IMR-90 (cell line): ENCODE data around the gene PDGFA. TPM values are rescaled to one million over a fixed set of nuclear protein-coding genes. Genes with fewer than 3 reads are reported as not detected.

ENCODE experiments used
- ATAC-seq: fragments of 200-7000 bp; cut with Tn5 transposase; 2 replicates; pipeline ENCODE4 v1.9.1; 2020; ENCODE audit warnings: low read depth, mild to moderate bottlenecking, moderate library complexity
- BruUV-seq: library from RNA; stranded (reverse); fragments of 400-500 nt; replicated peaks from 2 replicates; lab custom pipeline; 2021; lab: Mats Ljungman, UMichigan
- CTCF ChIA-PET: fragments of 300-600 bp; formaldehyde crosslinking; extraction: SDS; loops from one replicate; lab custom pipeline; 2021; ENCODE audit warnings: antibody characterized with exemption; lab: Yijun Ruan, JAX
- POLR2A ChIA-PET: fragments of 300-600 bp; sonication (Branson Sonifier 250); formaldehyde crosslinking; loops from one replicate; lab custom pipeline; 2022; ENCODE audit warnings: antibody characterized with exemption; ENCODE audit not compliant: unreplicated experiment; lab: Charles Lee
- DNase-seq: peaks from one replicate; pipeline ENCODE4 v3.0.0; 2013
- H2AFZ ChIP-seq: replicated peaks from 2 replicates; pipeline ENCODE3; 2013; ENCODE audit warnings: low read length, mild to moderate bottlenecking; ENCODE audit not compliant: poor library complexity
- H2AK5ac ChIP-seq: 2 replicates; pipeline ENCODE4 v1.6.1; 2013; ENCODE audit warnings: low read depth, low read length, inconsistent platforms
- H2AK9ac ChIP-seq: replicated peaks from 2 replicates; pipeline ENCODE3; 2013; ENCODE audit warnings: mild to moderate bottlenecking, low read depth, low read length, moderate library complexity; ENCODE audit not compliant: poor library complexity
- H2BK120ac ChIP-seq: 2 replicates; pipeline ENCODE4 v1.6.1; 2013; ENCODE audit warnings: low read depth, low read length, inconsistent platforms
- H2BK15ac ChIP-seq: 3 replicates; pipeline ENCODE4 v1.6.1; 2013; ENCODE audit warnings: low read depth, low read length, inconsistent platforms
- H2BK20ac ChIP-seq: 2 replicates; pipeline ENCODE4 v1.6.1; 2013; ENCODE audit warnings: low read depth, mild to moderate bottlenecking, inconsistent platforms, low read length, moderate library complexity
- H2BK5ac ChIP-seq: 2 replicates; pipeline ENCODE4 v1.6.1; 2013; ENCODE audit warnings: mild to moderate bottlenecking, low read depth, low read length, inconsistent platforms; ENCODE audit not compliant: poor library complexity, severe bottlenecking
- H3K14ac ChIP-seq: replicated peaks from 2 replicates; pipeline ENCODE4 v1.6.1; 2013; ENCODE audit warnings: low read depth, low read length, inconsistent platforms
- H3K18ac ChIP-seq: 2 replicates; pipeline ENCODE4 v1.6.1; 2013; ENCODE audit warnings: low read depth, low read length, control low read depth
- H3K23ac ChIP-seq: 2 replicates; pipeline ENCODE4 v1.6.1; 2013; ENCODE audit warnings: low read depth, low read length, inconsistent platforms
- H3K27ac ChIP-seq: 2 replicates; pipeline ENCODE4 v1.5.1; 2013; ENCODE audit warnings: mild to moderate bottlenecking, control low read depth, low read length; ENCODE audit not compliant: insufficient read depth
- H3K27me3 ChIP-seq: 2 replicates; pipeline ENCODE4 v1.6.1; 2013; ENCODE audit warnings: low read length; ENCODE audit not compliant: control insufficient read depth, insufficient read depth
- H3K36me3 ChIP-seq: 2 replicates; pipeline ENCODE4 v1.6.1; 2013; ENCODE audit warnings: low read length, mixed read lengths; ENCODE audit not compliant: control insufficient read depth, insufficient read depth
- H3K4ac ChIP-seq: 2 replicates; pipeline ENCODE4 v1.6.1; 2013; ENCODE audit warnings: low read depth, low read length, inconsistent platforms
- H3K4me1 ChIP-seq: 2 replicates; pipeline ENCODE4 v1.6.1; 2013; ENCODE audit warnings: low read length, mixed read lengths; ENCODE audit not compliant: control insufficient read depth, insufficient read depth
- H3K4me2 ChIP-seq: 2 replicates; pipeline ENCODE4 v1.6.1; 2013; ENCODE audit warnings: low read depth, mild to moderate bottlenecking, control low read depth, low read length, moderate library complexity
- H3K4me3 ChIP-seq: 2 replicates; pipeline ENCODE4 v1.5.1; 2013; ENCODE audit warnings: low read depth, mild to moderate bottlenecking, control low read depth, low read length, moderate library complexity; ENCODE audit not compliant: insufficient read depth
- H3K56ac ChIP-seq: 2 replicates; pipeline ENCODE4 v1.6.1; 2013; ENCODE audit warnings: low read length, inconsistent platforms; ENCODE audit not compliant: insufficient read depth; ENCODE audit errors: extremely low read depth
- H3K79me1 ChIP-seq, 2 experiments: 2 replicates each; pipeline ENCODE4 v1.6.1; 2013; ENCODE audit warnings: low read length in 2 of 2, inconsistent platforms in 1 of 2, low read depth in 1 of 2
- H3K9ac ChIP-seq: 2 replicates; pipeline ENCODE4 v1.6.1; 2013; ENCODE audit warnings: low read depth, low read length, control low read depth
- H3K9me1 ChIP-seq: 2 replicates; pipeline ENCODE4 v1.6.1; 2013; ENCODE audit warnings: low read length, inconsistent platforms; ENCODE audit not compliant: insufficient read depth
- H3K9me3 ChIP-seq: 2 replicates; pipeline ENCODE4 v1.6.1; 2013; ENCODE audit warnings: low read length; ENCODE audit not compliant: control insufficient read depth, insufficient read depth
- H4K20me1 ChIP-seq: 2 replicates; pipeline ENCODE4 v1.6.1; 2013; ENCODE audit warnings: low read length, inconsistent platforms; ENCODE audit not compliant: insufficient read depth
- H4K5ac ChIP-seq: 2 replicates; pipeline ENCODE4 v1.6.1; 2013; ENCODE audit warnings: mild to moderate bottlenecking, low read depth, low read length, control low read depth
- H4K8ac ChIP-seq, 2 experiments: 2 replicates each; pipeline ENCODE4 v1.6.1; 2013; ENCODE audit warnings: low read depth in 2 of 2, low read length in 2 of 2, control low read depth in 1 of 2, inconsistent platforms in 1 of 2
- H4K91ac ChIP-seq: 2 replicates; pipeline ENCODE4 v1.6.1; 2013; ENCODE audit warnings: low read depth, low read length, inconsistent platforms; ENCODE audit not compliant: insufficient read depth
- CEBPB ChIP-seq: IDR thresholded peaks from 2 replicates; pipeline ENCODE4 v1.6.1; 2012; ENCODE audit warnings: low read depth, low read length, improper control_type of control experiment
- FOS ChIP-seq: fragments of 150-350 bp; IDR thresholded peaks from 2 replicates; pipeline ENCODE4 v1.6.1; 2016; ENCODE audit warnings: low read depth, low read length
- MAZ ChIP-seq: IDR thresholded peaks from 2 replicates; pipeline ENCODE4 v1.6.1; 2012; ENCODE audit warnings: low read depth, mild to moderate bottlenecking, low read length, improper control_type of control experiment, moderate library complexity, borderline replicate concordance
- NFE2L2 ChIP-seq: fragments of 150-350 bp; IDR thresholded peaks from 2 replicates; pipeline ENCODE4 v1.6.1; 2016; ENCODE audit warnings: low read depth, mild to moderate bottlenecking, low read length
- WGBS, 2 experiments: methylation state at CpG; one replicate each; pipeline versions ENCODE4 v1.1.5 to v1.1.7; 2013; ENCODE audit warnings: missing lambda C conversion rate in 2 of 2; ENCODE audit not compliant: insufficient read length in 1 of 2; ENCODE audit errors: extremely low coverage in 2 of 2; 5-methylcytosine and 5-hydroxymethylcytosine counted together
- dilution Hi-C: fragments of 300-500 bp; cut with HindIII; formaldehyde crosslinking; loops from one replicate; pipeline ENCODE4 v1.14.3; 2018; ENCODE audit warnings: low sequenced_read_pairs; ENCODE audit not compliant: unreplicated experiment
- in situ Hi-C: fragments of 300-500 bp; cut with MboI; formaldehyde crosslinking; loops from 3 replicates; pipeline ENCODE4 v1.14.3; 2019; ENCODE audit warnings: low sequenced_read_pairs, inconsistent platforms, mixed read lengths
- intact Hi-C: fragments of 100-400 bp; cut with micrococcal nuclease; formaldehyde crosslinking; loops from 2 replicates; pipeline ENCODE4 v1.10.0; 2022
- polyA plus RNA-seq, 3 experiments: library from polyadenylated mRNA; depleted of rRNA; stranded (reverse); fragments of >200 nt; gene quantifications; 2 replicates each; pipeline ENCODE4 v1.2.3, GENCODE V29; 2012; ENCODE audit warnings: low replicate concordance in 1 of 3
- total RNA-seq: library from RNA; depleted of rRNA; stranded (reverse); fragments of >200 nt; gene quantifications from 2 replicates; pipeline ENCODE4 v1.2.3, GENCODE V29; 2012

The PDGFA gene
- total and polyA plus RNA-seq, 2 of the 4 experiments (the other 2 are of a cell fraction) = 3.3 to 3.8 TPM

DNA sequence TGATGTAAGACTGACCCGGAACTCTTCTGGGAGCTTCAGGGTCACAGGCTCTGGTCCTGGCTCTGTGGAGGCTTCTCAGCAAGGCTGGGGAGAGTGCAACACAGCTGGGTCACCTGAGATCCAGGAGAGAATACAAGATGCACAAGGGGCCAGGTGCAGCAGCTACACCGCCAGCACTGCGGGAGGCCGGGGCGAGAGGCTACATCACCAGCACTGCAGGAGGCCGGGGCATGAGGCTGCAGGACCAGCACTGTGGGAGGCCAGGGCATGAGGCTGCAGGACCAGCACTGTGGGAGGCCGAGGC lies 44.3 kb downstream of the PDGFA start:
- TF ChIP-seq NFE2L2 (no peak), MAZ (no peak), CEBPB (no peak), FOS (no peak)
- ATAC-seq (no peak), DNase-seq (no peak)
- Histone ChIP-seq H3K14ac (no peak overlapping the region), H3K9ac (no peak overlapping the region), H3K9me3 (peaks cover 5% of the 10 kb centered on the region), H3K36me3 (no peaks in the 10 kb centered on the region), H3K9me1 (0 out of 2 replicates have a peak, but pooled peaks cover 5% of the 10 kb centered on the region), H4K91ac (no peak overlapping the region), H2AFZ (no peak overlapping the region), H3K56ac (no peak overlapping the region), H3K18ac (no peak overlapping the region), H2BK5ac (no peak overlapping the region), H2BK120ac (no peak overlapping the region), H2AK9ac (no peak overlapping the region), H4K5ac (no peak overlapping the region), H2BK20ac (no peak overlapping the region), H3K23ac (no peak overlapping the region), H3K4me2 (no peak overlapping the region), H3K4me3 (no peak overlapping the region), H3K27me3 (peaks cover 14% of the 10 kb centered on the region), H2AK5ac (no peak overlapping the region), H4K20me1 (no peaks in the 10 kb centered on the region), H4K8ac (no peak overlapping the region), H3K27ac (no peak overlapping the region), H2BK15ac (no peak overlapping the region), H3K4ac (no peak overlapping the region), H3K4me1 (peaks cover 16% of the 10 kb centered on the region), H3K79me1 (no peaks in the 10 kb centered on the region)
- in situ Hi-C loops = no loop called here
- no TSS peak for BruUV-seq
- POLR2A ChIA-PET = no interaction called here
- intact Hi-C loops = no loop called here
- 100% methylated on average over 1 of the region's 7 CpGs; no CpG with 5 or more reads in 1 of the 2 experiments for WGBS, 2 experiments
- CTCF ChIA-PET = no interaction called here
- dilution Hi-C loops = no loop called here
